K562 (cell line): ENCODE measurements around the gene C16orf92.

Experiments used
- ATF3 ChIP-seq, 2 experiments: fragments of 450-650 bp in 1 of 2; sonication (generic) in 1 of 2; formaldehyde crosslinking in 1 of 2; IDR thresholded peaks in 1 of 2; conservative IDR thresholded peaks in 1 of 2; 2 replicates each; pipeline versions ENCODE4 v1.6.1 to v1.8.1; 2016 to 2023; ENCODE audit warnings: mild to moderate bottlenecking in 2 of 2, moderate library complexity in 2 of 2, inconsistent platforms in 1 of 2, missing genetic modification reagents in 1 of 2
- ATF7 ChIP-seq: fragments of 450-650 bp; IDR thresholded peaks from 2 replicates; pipeline ENCODE4 v1.7.1; 2014; ENCODE audit warnings: mild to moderate bottlenecking, moderate library complexity
- MAFK ChIP-seq: IDR thresholded peaks from 2 replicates; pipeline ENCODE4 v1.6.1; 2011; ENCODE audit warnings: low read length, improper control_type of control experiment
- NBN ChIP-seq: fragments of 450-650 bp; IDR thresholded peaks from 2 replicates; pipeline ENCODE4 v1.6.1; 2016; ENCODE audit warnings: low read depth, mild to moderate bottlenecking
- NFATC3 ChIP-seq: fragments of 450-650 bp; IDR thresholded peaks from 2 replicates; pipeline ENCODE4 v1.6.1; 2017; ENCODE audit warnings: mild to moderate bottlenecking
- SUPT5H ChIP-seq: fragments of 450-650 bp; IDR thresholded peaks from 2 replicates; pipeline ENCODE4 v1.6.1; 2016
- ZNF23 ChIP-seq: fragments of 250-450 bp; sonication (Bioruptor Pico); IDR thresholded peaks from 2 replicates; pipeline ENCODE4 v1.4.0; 2020; ENCODE audit warnings: mild to moderate bottlenecking

- TF ChIP-seq SUPT5H (no peak), NBN (no peak), NFATC3 (no peak), MAFK (no peak), ATF3 (IDR thresholded peaks at IDR 0.05) (no peak), ATF3 (CRISPR knock-in tag; conservative IDR thresholded peaks at IDR 0.05) (no peak), ZNF23 (no peak), ATF7 (no peak)
These were observed 2.6 kb downstream of the C16orf92 start for GRCh38 chr16:30025574-30025973.
